Right lobe of liver (tissue), 4 donors: Measurements from ENCODE around the gene VPS13A.

Experiments
- POLR2A ChIP-seq: fragments of 450-650 bp; IDR thresholded peaks from one replicate; pipeline ENCODE4 v1.6.1; 2017; ENCODE audit warnings: antibody characterized with exemption, mild to moderate bottlenecking
- TF ChIP-seq, protein P1 (sequence below), 4 donors: fragments of 200-600 bp in 3 of 4; fragments of 450-650 bp in 1 of 4; IDR thresholded peaks; one replicate each; pipeline versions ENCODE4 v1.5.1 to v1.8.0; 2016 to 2022; ENCODE audit warnings: antibody characterized with exemption in 4 of 4, mild to moderate bottlenecking in 2 of 4
- donor health status: DM: no; HTN: no; CAD: no.
- donor health status: DM: no; HTN: no; CAD: no.
- donor health status: DM: no; HTN: yes; CAD: no.

- no peak for TF ChIP-seq POLR2A
- TF ChIP-seq, protein P1, sequence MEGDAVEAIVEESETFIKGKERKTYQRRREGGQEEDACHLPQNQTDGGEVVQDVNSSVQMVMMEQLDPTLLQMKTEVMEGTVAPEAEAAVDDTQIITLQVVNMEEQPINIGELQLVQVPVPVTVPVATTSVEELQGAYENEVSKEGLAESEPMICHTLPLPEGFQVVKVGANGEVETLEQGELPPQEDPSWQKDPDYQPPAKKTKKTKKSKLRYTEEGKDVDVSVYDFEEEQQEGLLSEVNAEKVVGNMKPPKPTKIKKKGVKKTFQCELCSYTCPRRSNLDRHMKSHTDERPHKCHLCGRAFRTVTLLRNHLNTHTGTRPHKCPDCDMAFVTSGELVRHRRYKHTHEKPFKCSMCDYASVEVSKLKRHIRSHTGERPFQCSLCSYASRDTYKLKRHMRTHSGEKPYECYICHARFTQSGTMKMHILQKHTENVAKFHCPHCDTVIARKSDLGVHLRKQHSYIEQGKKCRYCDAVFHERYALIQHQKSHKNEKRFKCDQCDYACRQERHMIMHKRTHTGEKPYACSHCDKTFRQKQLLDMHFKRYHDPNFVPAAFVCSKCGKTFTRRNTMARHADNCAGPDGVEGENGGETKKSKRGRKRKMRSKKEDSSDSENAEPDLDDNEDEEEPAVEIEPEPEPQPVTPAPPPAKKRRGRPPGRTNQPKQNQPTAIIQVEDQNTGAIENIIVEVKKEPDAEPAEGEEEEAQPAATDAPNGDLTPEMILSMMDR (IDR thresholded peaks at IDR 0.05), result no peak
Measured at GRCh38 chr9:77176106-77176505, 1.2 kb upstream of the VPS13A start.
